ENCODE measurements around the gene SLC25A1.

DNA sequence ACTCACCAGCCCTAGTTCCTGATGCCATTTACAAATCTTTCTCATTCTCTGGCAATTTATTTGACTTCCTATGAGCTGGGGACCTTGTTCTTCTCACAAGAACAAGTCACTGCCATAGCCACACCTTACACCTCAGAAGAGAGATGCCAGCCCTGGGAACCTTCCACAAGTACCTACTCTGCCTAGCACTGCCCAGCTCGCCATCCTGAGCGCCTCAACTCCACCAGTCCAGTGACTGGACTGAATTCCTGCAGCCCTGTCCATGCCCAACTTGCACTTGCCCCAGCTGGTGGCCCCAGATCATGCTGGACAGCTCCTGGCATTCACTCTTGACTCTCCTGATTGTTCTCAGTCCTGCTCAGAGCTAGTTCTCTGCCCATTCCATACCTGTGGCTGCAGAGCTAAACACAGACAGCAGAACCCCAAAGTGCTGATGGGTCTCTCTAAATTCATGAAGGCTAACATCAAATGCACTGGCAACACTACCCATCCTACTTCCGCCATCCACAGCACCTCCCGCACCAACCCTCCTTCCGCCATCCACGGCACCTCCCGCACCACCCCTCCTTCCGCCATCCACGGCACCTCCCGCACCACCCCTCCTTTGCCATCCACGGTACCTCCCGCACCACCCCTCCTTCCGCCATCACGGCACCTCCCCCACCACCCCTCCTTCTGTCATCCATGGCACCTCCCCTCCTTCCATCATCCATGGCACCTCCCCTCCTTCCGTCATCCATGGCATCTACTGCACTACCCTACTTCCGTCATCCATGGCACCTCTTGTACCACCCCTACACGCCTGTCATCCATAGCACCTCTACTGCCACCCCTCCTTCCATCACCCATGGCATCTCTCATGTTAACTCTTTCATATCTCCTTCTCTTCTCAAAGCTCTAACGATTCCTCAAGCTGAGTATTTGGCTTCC, 23.6 kb upstream of the SLC25A1 start:
- TF ChIP-seq EP300 (IDR thresholded peaks at IDR 0.05; ENCODE audit: borderline replicate concordance in 1 of 2, control insufficient read depth in 1 of 2, low read depth in 2 of 2, low read length in 2 of 2) (no peak), EZH2 (IDR thresholded peaks at IDR 0.05; ENCODE audit: borderline replicate concordance, control insufficient read depth, low read depth, low read length) (no peak), POLR2AphosphoS5 (IDR thresholded peaks at IDR 0.05; ENCODE audit: low read length) (no peak), MXI1 (IDR thresholded peaks at IDR 0.05; ENCODE audit: low read depth, low read length) (no peak), JUNB (IDR thresholded peaks at IDR 0.05) (no peak), RFX5 (IDR thresholded peaks at IDR 0.05; ENCODE audit: low read depth, low read length) (no peak), MYC (IDR thresholded peaks at IDR 0.05; ENCODE audit: insufficient read depth, insufficient read length, insufficient replicate concordance, low read length, severe bottlenecking) (no peak), MTA3 (IDR thresholded peaks at IDR 0.05; ENCODE audit: borderline replicate concordance, low read length) (no peak), POLR2A (IDR thresholded peaks at IDR 0.05; ENCODE audit: low read depth, low read length) (no peak), CTCF (IDR thresholded peaks at IDR 0.05 in 2 of 3, conservative IDR thresholded peaks at IDR 0.05 in 1 of 3; ENCODE audit: control insufficient read depth in 2 of 3, extremely low read depth in 1 of 3, insufficient read depth in 1 of 3, low read depth in 3 of 3, low read length in 3 of 3) (no peak), CBX5 (IDR thresholded peaks at IDR 0.05; ENCODE audit: low read depth) (no peak), BRCA1 (IDR thresholded peaks at IDR 0.05; ENCODE audit: low read depth, low read length) (no peak)
- TF ChIP-seq, protein P1, sequence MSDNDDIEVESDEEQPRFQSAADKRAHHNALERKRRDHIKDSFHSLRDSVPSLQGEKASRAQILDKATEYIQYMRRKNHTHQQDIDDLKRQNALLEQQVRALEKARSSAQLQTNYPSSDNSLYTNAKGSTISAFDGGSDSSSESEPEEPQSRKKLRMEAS (IDR thresholded peaks at IDR 0.05; ENCODE audit: low read depth, low read length): no peak

All from GM12878 (cell line).